Ecto neural progenitor cell (in vitro differentiated cells): ENCODE measurements around the gene GUCY1A1.
A peak's percentile ranks its signal among the peaks of the same experiment; 100 is the strongest.
"Not testable (repeated sequence)": the region's sequence is repeated elsewhere in the genome, so short reads cannot be mapped to it uniquely, and the experiment has no call there.

Source experiments
- DNase-seq: peaks from one replicate; pipeline ENCODE4 v3.0.0-alpha.2; 2018; ENCODE audit warnings: low spot score

Gene GUCY1A1, protein sequence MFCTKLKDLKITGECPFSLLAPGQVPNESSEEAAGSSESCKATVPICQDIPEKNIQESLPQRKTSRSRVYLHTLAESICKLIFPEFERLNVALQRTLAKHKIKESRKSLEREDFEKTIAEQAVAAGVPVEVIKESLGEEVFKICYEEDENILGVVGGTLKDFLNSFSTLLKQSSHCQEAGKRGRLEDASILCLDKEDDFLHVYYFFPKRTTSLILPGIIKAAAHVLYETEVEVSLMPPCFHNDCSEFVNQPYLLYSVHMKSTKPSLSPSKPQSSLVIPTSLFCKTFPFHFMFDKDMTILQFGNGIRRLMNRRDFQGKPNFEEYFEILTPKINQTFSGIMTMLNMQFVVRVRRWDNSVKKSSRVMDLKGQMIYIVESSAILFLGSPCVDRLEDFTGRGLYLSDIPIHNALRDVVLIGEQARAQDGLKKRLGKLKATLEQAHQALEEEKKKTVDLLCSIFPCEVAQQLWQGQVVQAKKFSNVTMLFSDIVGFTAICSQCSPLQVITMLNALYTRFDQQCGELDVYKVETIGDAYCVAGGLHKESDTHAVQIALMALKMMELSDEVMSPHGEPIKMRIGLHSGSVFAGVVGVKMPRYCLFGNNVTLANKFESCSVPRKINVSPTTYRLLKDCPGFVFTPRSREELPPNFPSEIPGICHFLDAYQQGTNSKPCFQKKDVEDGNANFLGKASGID

DNA sequence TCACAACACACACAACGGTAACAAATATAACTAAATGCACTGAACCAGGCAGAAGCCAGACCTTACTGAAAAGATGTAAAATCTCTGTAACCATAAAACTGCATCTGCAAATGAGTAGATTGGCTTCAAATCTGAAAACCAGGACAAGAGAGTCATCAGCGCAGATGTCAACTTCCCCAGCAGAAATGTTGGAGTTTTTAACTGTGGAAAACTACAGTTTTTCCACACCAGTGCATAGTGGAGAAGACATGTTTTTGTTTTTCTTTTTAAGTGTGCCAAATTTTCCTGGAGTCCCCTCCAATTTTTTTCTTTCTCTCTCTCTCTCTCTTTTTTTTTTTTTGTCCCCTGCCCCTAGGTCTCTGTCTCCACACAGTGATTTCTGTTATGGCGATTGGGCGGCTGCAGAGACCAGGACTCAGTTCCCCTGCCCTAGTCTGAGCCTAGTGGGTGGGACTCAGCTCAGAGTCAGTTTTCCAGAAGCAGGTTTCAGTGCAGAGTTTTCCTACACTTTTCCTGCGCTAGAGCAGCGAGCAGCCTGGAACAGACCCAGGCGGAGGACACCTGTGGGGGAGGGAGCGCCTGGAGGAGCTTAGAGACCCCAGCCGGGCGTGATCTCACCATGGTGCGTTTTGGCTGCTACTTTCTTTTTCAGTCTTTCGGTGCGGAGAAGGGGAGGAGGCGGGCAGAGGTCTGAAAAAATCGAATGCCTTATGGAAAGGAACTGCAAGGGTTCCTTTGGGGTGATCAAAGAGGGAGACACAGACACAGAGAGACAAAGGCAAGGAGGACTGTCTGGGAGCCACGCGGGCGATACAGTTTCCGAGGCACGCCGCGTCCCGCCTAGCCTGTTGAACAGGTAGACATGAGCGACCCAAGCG is at the start of gene GUCY1A1:
TSS of gene GUCY1A1 (plus strand) at position 505 of the 878 bp plus-strand sequence. CDS start 30,020 bp downstream, outside the sequence.
- peak; percentile 69 for DNase-seq

DNA sequence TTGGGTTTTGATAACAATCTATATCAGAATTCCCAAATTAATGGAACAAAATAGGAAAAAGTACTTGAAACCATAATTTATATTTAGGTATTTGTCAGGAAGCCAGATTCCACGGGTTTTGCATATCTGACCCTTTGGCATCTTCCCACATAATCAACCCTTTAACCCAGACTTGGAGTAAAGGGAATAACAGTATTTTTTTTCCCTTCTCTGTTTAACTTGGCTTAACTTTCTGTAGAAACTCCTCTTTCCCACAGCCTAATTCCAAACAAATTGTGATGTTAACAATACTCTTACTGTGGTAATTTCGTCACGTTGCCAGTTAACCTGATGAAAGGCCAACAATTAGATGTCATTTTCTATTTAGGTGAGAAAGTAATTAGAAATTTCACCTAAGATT is 49.4 kb upstream of the GUCY1A1 start:
- DNase-seq, result no peak

DNA sequence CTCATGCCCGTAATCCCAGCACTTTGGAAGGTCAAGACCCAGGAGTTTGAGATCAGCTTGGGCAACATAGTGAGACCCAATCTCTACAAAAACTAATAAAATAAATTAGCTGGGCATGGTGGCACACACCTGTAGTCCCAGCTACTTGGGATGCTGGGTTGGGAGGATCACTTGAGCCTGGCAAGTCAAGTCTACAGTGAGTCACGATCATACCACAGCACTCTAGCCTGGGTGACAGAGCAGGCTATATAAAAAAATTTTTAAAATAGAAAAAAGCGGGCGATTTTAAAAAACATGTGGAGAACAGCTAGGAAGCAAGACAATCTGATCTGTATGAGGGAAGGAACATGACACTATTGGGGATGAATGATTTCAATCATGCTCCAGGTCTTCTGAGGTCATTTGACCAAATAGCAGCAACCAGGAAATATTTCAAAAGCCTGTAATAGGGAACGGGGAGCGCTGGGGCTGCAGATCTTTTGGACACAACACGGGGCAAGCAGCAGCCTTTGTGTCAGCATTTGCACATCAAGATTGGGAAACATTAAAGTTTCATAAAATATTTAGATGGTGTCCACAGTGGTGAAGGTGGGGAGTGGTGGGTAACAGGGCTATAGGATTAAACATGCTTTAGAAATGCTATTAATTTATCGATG is 48.3 kb upstream of the GUCY1A1 start:
- no peak for DNase-seq

DNA sequence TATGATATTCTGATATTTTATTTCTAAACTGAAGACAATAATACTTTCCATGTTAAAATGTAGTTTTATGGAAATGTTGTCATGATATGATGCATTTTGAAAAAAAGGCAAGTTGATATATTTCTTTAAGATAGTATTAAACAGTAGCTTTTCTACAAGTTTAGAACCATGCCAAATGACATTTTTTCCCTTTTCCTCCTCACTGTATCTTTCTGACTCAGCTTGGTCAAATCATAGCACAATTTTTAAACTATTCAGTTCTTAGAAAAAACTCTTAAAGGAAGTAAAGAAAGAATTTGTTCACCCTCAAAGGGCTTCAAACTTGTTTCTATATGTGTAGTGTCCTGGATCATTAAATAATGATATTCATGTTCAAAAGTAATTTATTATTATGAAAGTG is 46.0 kb upstream of the GUCY1A1 start:
- DNase-seq, result no peak

DNA sequence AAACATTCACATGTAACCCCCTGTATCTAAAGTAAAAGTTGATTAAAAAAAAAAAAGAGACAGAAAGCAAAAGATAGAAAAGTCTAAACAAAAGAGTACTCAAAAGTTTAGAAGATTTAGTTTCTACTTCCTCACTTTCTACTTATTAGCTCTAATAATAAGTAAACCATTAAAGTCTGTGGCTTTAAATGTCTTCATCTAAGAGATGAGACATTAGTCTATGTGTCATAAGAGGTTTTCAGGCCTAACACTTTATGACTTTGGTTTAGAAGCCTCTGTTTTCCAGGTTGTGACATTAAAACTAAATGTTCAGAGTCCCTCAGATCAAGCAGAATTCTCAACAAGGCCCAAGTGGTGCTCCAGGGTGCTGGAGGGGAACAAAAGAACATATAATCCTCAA is 42.2 kb upstream of the GUCY1A1 start:
- DNase-seq, result no peak

DNA sequence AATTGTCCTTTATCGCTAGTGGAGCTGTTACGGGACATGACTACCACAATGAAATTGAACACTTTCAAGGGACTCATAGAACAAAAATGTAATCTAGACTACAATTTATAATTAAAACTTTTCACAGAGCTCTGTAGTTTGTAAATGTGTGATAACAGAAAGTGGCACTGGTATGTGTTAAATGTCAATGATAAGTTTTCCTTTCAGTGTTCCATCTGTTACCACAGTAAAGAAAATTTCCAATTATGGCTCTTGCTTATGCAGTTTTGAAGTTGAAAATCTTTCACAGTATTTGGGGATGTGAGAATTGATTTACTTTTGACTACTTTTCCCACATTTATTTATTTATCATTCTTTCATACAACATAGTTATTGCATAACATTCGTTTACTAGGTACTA is 40.1 kb upstream of the GUCY1A1 start:
- no peak for DNase-seq

DNA sequence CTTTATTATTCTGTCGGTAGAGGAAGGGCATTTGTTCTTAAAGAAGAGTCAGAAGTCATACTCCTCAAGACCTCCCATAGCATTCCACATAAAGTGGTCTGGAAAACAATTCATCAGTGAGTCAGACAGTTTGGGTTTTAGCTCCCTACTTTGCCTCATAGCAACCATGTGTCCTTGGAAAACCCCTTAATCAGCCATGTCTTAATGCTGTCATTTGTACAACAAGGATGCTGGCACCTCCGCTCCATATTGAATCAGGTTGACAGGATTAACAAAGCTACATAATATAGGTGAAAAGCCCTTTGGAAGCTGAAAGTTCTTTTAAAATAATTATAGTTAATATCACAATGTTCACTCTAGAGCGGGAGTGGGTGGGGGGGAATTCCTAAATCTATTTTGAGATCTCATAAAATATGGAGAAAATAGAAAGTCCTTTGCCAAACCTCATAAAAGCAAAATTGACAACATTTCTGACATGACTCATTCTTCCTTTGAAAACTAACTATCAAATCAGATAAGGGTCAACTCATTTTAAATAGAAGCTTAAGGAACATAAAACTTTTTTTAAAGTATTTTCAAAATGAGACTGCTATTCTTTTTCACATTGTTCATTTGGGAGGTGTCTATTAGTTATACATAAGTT is 37.3 kb upstream of the GUCY1A1 start:
- DNase-seq, result no peak

DNA sequence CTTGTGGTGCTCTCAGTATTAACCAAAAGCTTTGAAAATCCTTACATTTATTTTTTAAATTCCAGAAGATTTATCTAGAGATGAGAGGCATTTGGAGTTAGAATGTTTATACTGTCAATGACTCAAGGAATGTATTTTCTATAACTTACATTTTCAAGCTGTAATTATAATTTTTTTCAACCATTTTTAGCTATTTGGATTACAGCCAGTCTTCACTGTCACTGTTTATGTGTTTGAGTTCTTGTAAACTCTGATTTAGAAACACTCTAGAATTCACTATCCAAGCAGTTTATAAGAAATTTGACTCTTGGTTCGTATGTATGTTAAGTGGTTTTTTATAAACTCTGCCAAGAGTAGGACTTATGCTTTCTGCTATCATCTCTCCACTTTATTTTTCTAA is 36.7 kb upstream of the GUCY1A1 start:
- no peak for DNase-seq

DNA sequence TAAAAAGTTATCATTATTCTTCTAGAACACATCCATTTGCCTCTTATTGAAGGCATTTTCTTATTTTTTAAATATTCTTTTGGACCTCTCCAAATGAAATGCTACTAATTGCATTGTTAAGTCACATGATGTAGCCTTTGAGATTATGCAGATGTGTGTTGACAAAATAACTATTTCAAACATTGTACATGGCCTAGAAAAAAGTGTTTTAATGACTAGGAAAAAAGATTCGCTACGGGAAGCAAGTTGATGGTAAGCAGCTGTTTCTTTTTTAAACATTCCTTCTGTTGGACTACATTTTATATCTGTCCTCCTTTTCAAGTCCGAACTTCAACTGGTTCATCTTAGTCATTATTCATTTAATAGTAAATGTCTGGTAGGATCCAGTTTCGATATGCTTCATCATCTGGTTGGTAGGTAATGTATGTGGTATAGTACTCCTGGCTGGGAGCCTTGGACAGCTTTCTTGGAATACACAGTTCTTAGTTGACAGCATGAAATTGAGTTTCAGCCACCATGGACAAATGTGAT is 34.3 kb upstream of the GUCY1A1 start:
- DNase-seq, result no peak

DNA sequence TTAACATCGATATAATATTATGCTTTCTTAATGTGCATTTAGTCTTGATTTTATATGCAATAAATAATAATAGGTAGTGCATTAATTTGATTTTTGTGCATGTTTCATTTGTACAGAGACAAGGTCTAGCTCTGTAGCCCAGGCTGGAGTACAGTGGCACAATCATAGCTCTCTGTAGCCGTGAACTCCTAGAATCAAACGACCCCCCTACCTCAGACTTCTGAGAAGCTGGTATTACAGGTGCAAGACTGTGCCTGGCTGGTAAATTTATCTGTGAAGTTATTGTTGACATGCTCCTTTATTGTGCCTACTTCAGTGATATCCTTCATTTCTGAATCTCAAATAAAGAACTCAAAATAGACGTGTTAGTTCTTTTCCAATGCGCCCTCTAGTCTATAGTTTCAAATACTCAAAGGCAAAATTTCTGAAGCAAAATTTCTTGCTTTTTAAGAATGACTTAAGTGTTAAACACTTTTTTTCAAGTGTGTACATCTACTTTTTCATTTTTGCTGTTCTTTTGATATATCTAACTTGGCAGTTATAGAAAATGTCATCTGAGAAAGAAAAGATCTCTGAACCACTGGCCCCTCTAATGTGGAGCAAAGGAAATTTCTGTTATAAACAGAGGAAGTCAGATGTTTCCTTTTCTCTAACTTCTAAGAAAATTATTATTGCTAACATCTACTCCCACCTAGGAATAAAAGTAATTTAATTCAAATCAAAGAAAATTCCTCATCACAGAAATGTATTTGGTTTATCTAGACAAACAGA is 28.3 kb upstream of the GUCY1A1 start:
- no peak for DNase-seq

DNA sequence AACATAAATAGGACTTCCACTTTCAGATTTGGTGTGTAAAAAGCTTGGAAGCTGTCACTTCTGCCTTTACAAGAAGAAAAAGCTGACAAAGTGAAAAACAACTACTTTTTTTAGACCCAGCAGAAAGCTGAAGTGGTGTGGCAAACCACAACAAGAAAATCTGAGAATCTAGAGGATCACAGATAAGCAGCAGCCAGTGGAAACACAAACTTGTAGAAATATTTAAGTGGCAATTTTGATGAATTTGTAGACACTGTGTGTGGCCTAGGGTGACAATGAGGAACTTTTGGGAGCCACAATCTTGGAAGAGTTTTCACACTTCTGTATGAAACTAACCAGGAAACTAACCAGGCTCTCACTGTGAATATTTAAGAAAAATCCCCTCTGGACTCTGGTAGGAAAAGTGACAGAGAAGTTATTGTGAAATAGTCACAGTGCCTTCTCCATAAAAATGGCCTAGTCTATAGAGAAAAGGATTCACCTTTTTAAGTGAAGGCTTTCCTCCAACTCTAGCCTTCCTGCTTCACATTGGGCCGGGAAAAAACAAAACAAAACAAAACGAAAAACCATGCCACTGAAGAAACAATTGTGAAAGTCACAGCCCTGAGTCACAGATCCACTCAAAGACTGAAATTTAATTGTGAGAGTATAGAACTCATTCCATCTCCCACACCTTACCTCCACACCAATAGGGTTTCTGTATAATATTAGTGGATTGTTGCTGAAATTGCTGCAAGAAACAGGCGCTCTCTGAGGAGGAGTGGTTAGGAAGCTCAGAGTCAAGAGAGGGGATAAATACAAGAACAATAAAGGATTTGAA is 26.7 kb upstream of the GUCY1A1 start:
- DNase-seq, result no peak

DNA sequence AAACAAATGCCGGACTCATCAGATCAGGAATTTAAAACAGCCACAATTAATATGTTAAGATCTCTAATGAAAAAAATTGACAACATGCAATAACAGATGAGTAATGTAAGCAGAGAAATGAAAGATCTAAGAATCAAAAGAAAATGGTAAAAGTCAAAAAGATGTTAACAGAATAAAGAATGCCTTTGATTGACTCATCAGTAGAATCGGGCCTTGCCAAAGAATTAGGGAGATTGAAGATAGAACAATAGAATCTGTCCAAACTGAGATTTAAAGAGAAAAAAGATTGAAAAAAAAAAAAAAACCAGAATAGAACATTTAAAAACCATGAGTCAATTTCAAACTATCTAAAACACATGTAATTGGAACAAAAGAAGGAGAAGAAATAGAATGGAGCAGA is 25.9 kb upstream of the GUCY1A1 start:
- DNase-seq, result no peak

DNA sequence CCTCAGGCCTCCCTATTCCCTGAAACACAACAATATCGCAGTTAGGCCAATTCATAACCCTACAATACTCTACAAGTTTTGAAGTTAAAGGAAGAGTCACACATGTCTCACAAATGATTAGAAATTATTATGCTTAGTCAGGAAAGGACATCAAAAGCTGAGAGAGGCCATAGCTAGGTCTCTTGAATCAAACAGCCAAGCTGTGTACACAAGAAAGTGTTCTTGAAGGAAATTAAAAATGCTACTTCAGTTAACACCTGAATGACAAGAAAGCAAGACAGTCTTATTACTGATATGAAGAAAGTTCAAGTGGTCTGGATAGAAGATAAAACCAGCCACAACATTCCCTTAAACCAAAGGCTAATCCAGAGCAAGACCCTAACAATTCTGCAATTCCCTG is 23.6 kb upstream of the GUCY1A1 start:
- DNase-seq, result no peak

DNA sequence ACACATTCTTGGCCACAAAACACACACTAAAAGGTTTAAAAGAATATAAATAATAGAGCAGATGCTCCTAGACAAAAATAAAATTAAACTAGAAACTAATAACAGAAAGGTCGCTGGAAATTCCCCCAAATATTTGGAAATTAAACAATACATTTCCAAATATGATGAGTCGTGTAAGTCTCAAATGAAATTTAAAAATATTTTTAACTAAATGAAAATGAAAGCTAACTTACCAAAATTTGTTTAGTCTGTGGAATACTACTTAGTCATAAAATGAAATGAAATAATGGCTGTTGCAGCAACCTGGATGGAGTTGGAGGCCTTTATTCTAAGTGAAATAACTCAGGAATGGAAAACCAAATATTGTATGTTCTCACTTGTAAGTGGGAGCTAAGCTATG is 20.6 kb upstream of the GUCY1A1 start:
- no peak for DNase-seq

DNA sequence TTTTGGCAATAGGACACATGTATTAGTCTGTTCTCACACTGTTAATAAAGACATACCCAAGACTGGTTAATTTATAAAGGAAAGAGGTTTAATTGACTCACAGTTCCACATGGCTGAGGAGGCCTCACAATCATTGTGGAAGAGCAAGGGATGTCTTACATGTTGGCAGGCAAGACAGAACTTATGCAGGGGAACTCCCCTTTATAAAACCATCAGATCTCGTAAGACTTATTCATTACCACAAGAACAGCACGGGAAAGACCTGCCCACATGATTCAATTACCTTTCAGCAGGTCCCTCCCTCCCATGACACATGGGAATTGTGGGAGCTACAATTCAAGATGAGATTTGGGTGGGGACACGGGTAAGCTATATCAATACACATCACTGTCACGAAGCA is 15.9 kb upstream of the GUCY1A1 start:
- DNase-seq, result not testable (repeated sequence)

DNA sequence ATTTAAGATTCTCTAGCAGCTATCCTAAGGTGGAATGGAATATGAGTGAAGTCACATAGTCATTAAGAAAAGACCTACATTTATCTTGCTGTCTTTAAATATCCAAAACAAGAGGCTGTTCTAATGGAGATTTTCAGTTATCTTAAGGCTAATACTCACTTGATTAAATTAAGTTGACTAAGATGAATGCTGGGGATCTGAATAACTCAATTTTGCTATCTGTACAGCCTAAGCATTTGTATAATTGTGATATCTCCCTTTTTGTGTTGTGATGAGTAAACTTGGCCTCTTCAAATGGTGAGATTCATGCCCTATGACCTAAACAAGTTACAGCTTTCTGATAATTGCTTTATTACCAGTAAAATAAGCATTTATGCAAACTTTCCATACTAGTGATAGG is 13.6 kb upstream of the GUCY1A1 start:
- no peak for DNase-seq

DNA sequence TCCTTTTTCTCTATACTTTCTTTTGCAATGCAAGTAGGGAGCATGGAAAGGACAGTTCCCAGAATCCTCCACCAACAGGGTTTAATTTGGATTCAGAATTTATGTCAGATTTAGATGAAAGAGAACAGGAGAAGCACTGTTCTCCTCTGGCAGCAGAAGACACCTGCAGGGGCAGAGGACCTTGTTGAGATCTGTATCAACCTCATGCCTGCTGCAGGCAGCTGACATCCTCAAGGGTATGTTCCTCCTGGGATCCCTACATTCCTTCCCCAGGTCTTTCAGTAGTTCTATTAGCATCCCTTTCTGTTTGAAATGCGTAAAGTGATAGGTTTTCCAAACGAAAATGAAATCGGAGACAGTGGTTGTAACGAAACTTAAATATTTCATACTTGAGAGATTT is 10.6 kb upstream of the GUCY1A1 start:
- no peak for DNase-seq

DNA sequence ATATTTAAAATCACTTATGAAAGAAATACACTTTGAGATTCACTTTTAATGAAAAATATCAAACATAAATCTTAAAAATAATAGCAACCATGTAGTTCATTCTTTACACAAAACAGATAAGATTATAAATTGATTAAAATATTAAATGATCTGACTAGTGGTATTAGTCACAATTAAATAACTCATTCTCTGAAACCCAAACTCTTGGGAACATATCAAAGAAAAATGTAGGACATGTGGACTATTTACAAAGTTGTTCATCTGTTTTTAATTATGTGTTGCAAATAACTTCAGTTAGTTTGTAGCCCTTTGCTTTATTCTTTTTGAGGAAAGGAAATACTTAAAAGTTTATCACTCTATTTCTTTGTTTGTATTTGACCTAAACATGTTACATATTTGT is 9.5 kb upstream of the GUCY1A1 start:
- DNase-seq, result no peak

DNA sequence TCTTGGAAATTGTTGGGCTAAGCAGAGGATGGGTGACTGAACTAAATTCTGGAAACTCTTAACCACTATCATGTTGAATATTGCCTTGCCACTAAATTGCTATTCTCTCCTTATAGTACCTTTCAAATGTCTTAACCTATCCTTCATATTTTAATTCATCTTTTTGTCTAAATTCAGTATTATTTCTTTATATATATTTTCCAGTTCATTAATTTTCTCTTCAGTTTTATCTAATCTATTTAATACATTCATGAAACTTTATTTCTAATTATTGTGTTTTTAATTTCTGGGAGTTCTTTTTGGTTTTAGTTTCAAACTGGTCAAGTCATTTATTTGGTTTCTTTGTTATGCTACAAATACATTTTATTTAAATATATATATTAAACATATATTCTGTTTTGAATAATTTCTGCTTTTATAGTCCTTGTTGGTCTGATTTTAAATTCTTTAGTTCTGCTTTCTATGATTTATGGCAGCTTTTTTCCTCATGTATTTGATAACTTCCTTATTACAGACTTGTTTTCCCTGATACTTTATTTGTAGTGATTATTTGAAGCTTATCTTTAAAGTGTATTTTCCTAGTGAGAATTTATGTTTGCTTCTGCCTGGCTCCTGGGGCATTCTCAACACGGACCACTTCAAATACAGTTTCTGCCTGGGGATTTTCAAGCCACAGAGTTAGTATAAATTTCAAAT is 8.5 kb upstream of the GUCY1A1 start:
- no peak for DNase-seq
